Neural cell (in vitro differentiated cells): ENCODE measurements around the gene SH3RF3. TPM values are rescaled to one million over a fixed set of nuclear protein-coding genes. Genes with fewer than 3 reads are reported as not detected.

Source experiments
- H2AFZ ChIP-seq: fragments of 200-600, 300-800 bp; sonication (generic), shearing (Covaris generic); 2 replicates; pipeline ENCODE4 v1.6.0; 2014; ENCODE audit warnings: low read depth, mild to moderate bottlenecking, antibody characterized with exemption, low read length, moderate library complexity
- H3F3A ChIP-seq: fragments of 200-600 bp; shearing (Covaris generic); 2 replicates; pipeline ENCODE4 v1.6.1; 2016; ENCODE audit warnings: mild to moderate bottlenecking, moderate library complexity, mixed read lengths, antibody characterized with exemption, low read length; ENCODE audit not compliant: insufficient read depth, poor library complexity, severe bottlenecking
- H3K27ac ChIP-seq: fragments of 200-600, 300-800 bp; sonication (generic), shearing (Covaris generic); 2 replicates; pipeline ENCODE4 v1.5.1; 2014; ENCODE audit warnings: mild to moderate bottlenecking, low read length, moderate library complexity
- H3K27me3 ChIP-seq: fragments of 300-800, 200-600 bp; sonication (generic), shearing (Covaris generic); 2 replicates; pipeline ENCODE4 v1.6.0; 2014; ENCODE audit warnings: mild to moderate bottlenecking, low read depth, low read length, moderate library complexity; ENCODE audit not compliant: insufficient read depth
- H3K36me3 ChIP-seq: fragments of 300-800, 200-600 bp; sonication (generic), shearing (Covaris generic); 2 replicates; pipeline ENCODE4 v1.5.1; 2014; ENCODE audit warnings: mild to moderate bottlenecking, antibody characterized with exemption, low read length, moderate library complexity; ENCODE audit not compliant: insufficient read depth
- H3K4me2 ChIP-seq: fragments of 300-800, 200-600 bp; sonication (generic), shearing (Covaris generic); 2 replicates; pipeline ENCODE4 v1.6.0; 2014; ENCODE audit warnings: mild to moderate bottlenecking, low read length
- H3K4me3 ChIP-seq: fragments of 300-800, 200-600 bp; sonication (generic), shearing (Covaris generic); 2 replicates; pipeline ENCODE4 v1.5.1; 2014; ENCODE audit warnings: mild to moderate bottlenecking, low read length, moderate library complexity
- H3K79me2 ChIP-seq: fragments of 200-600 bp; shearing (Covaris generic); replicated peaks from 2 replicates; pipeline ENCODE4 v1.6.0; 2014; ENCODE audit warnings: mild to moderate bottlenecking, low read length, moderate library complexity; ENCODE audit not compliant: insufficient read depth
- H3K9ac ChIP-seq: fragments of 300-800, 200-600 bp; sonication (generic), shearing (Covaris generic); 2 replicates; pipeline ENCODE4 v1.6.1; 2016; ENCODE audit warnings: mild to moderate bottlenecking, low read length, mixed read lengths
- H3K9me2 ChIP-seq: fragments of 200-600 bp; shearing (Covaris generic); 2 replicates; pipeline ENCODE4 v1.6.1; 2016; ENCODE audit warnings: mild to moderate bottlenecking, low read length, mixed read lengths; ENCODE audit not compliant: insufficient read depth
- H3K9me3 ChIP-seq: fragments of 200-600, 300-800 bp; sonication (generic), shearing (Covaris generic); 2 replicates; pipeline ENCODE4 v1.6.1; 2016; ENCODE audit warnings: mild to moderate bottlenecking, mixed run types, low read length, moderate library complexity, mixed read lengths
- H4K20me1 ChIP-seq: fragments of 200-600 bp; shearing (Covaris generic); 2 replicates; pipeline ENCODE4 v1.6.1; 2016; ENCODE audit warnings: mild to moderate bottlenecking, mixed run types; ENCODE audit not compliant: insufficient read depth
- CTCF ChIP-seq: fragments of 450-650 bp; IDR thresholded peaks from 2 replicates; pipeline ENCODE4 v1.5.1; 2014; ENCODE audit warnings: antibody characterized with exemption, mild to moderate bottlenecking, moderate library complexity; ENCODE audit not compliant: poor library complexity, severe bottlenecking
- EP300 ChIP-seq: fragments of 450-650 bp; conservative IDR thresholded peaks from 2 replicates; pipeline ENCODE4 v1.6.1; 2014; ENCODE audit warnings: antibody characterized with exemption, mild to moderate bottlenecking, moderate library complexity; ENCODE audit not compliant: poor library complexity, severe bottlenecking
- EZH2 ChIP-seq: fragments of 200-600, 300-800 bp; shearing (Covaris generic), sonication (generic); IDR thresholded peaks from 2 replicates; pipeline ENCODE4 v1.6.1; 2014; ENCODE audit warnings: antibody characterized with exemption, low read length, borderline replicate concordance, mild to moderate bottlenecking; ENCODE audit not compliant: insufficient read depth, poor library complexity, severe bottlenecking
- MXI1 ChIP-seq: fragments of 450-650 bp; conservative IDR thresholded peaks from 2 replicates; pipeline ENCODE4 v1.6.1; 2014; ENCODE audit warnings: antibody characterized with exemption, mild to moderate bottlenecking; ENCODE audit not compliant: poor library complexity, severe bottlenecking
- POLR2AphosphoS5 ChIP-seq: IDR thresholded peaks from 2 replicates; pipeline ENCODE4 v1.6.1; 2012
- RAD21 ChIP-seq: fragments of 450-650 bp; conservative IDR thresholded peaks from 2 replicates; pipeline ENCODE4 v1.6.1; 2014; ENCODE audit warnings: antibody characterized with exemption, mild to moderate bottlenecking, moderate library complexity
- REST ChIP-seq: IDR thresholded peaks from 2 replicates; pipeline ENCODE4 v1.6.1; 2012; ENCODE audit warnings: borderline replicate concordance
- SMC3 ChIP-seq: fragments of 450-650 bp; conservative IDR thresholded peaks from 2 replicates; pipeline ENCODE4 v1.6.1; 2014; ENCODE audit warnings: antibody characterized with exemption, mild to moderate bottlenecking, moderate library complexity; ENCODE audit not compliant: poor library complexity
- TAF1 ChIP-seq: IDR thresholded peaks from 2 replicates; pipeline ENCODE4 v1.6.1; 2012; ENCODE audit warnings: low read depth
- polyA plus RNA-seq: library from polyadenylated mRNA; depleted of rRNA; stranded (reverse); fragments of >200 nt; gene quantifications from 2 replicates; pipeline ENCODE4 v1.2.3, GENCODE V29; 2014

The SH3RF3 gene
- polyA plus RNA-seq, 1 donor from 2014 or later: 0.53 TPM

- Histone ChIP-seq H3K36me3 (no peaks in the 10 kb centered on the region), H3F3A (no peaks in the 10 kb centered on the region), H3K9ac (no peak overlapping the region), H2AFZ (no peak overlapping the region), H3K79me2 (no peaks in the 10 kb centered on the region), H3K9me3 (no peaks in the 10 kb centered on the region), H3K27ac (no peak overlapping the region), H3K27me3 (no peaks in the 10 kb centered on the region), H3K4me3 (no peak overlapping the region), H3K4me2 (no peak overlapping the region), H4K20me1 (no peaks in the 10 kb centered on the region), H3K9me2 (no peaks in the 10 kb centered on the region)
- TF ChIP-seq SMC3 (no peak), CTCF (no peak), MXI1 (no peak), EZH2 (no peak), REST (no peak), EP300 (no peak), TAF1 (no peak), RAD21 (no peak), POLR2AphosphoS5 (no peak)
These were observed 42.3 kb upstream of the SH3RF3 start for GRCh38 chr2:109086743-109087020.

- TF ChIP-seq CTCF (no peak), RAD21 (no peak), TAF1 (no peak), REST (no peak), SMC3 (no peak), EZH2 (no peak), EP300 (no peak), POLR2AphosphoS5 (no peak), MXI1 (no peak)
- Histone ChIP-seq H3K9ac (no peak overlapping the region), H3K27me3 (no peaks in the 10 kb centered on the region), H3F3A (no peaks in the 10 kb centered on the region), H3K27ac (no peak overlapping the region), H3K4me3 (no peak overlapping the region), H3K79me2 (no peaks in the 10 kb centered on the region), H4K20me1 (no peaks in the 10 kb centered on the region), H3K36me3 (no peaks in the 10 kb centered on the region), H2AFZ (no peak overlapping the region), H3K4me2 (no peak overlapping the region), H3K9me3 (no peaks in the 10 kb centered on the region), H3K9me2 (no peaks in the 10 kb centered on the region)
These were observed 41.8 kb upstream of the SH3RF3 start for GRCh38 chr2:109087055-109087663.
